H1 (cell line): Measurements from ENCODE around the gene CIRBP. TPM values are rescaled to one million over a fixed set of nuclear protein-coding genes. Genes with fewer than 3 reads are reported as not detected.

Source experiments
- CTCF ChIA-PET: fragments of 300-600 bp; sonication (Branson Sonifier 250); formaldehyde crosslinking; loops from one replicate; lab custom pipeline; 2021; ENCODE audit not compliant: partially characterized antibody; lab: Charles Lee
- POLR2A ChIA-PET: fragments of 300-600 bp; sonication (Branson Sonifier 250); formaldehyde crosslinking; loops from one replicate; lab custom pipeline; 2021; ENCODE audit warnings: inconsistent platforms; ENCODE audit not compliant: partially characterized antibody; lab: Charles Lee
- DNase-seq, 2 experiments: peaks; one replicate each; pipeline versions ENCODE4 v3.0.0 to v3.0.0-alpha.2; 2010 to 2022; ENCODE audit warnings: low spot score in 2 of 2, low read depth in 1 of 2, mixed read lengths in 1 of 2
- FAIRE-seq: peaks from 2 replicates; lab custom pipeline; 2011; peaks lifted over from hg19 to GRCh38; lab: Jason Lieb, UNC
- H2AFZ ChIP-seq: 2 replicates; pipeline ENCODE4 v1.8.1; 2012; ENCODE audit warnings: low read length, inconsistent platforms
- H2AK5ac ChIP-seq: 2 replicates; pipeline ENCODE4 v1.6.1; 2013; ENCODE audit warnings: low read depth, low read length
- H2BK120ac ChIP-seq: replicated peaks from 2 replicates; pipeline ENCODE3; 2013; ENCODE audit warnings: low read depth, low read length, inconsistent platforms
- H2BK12ac ChIP-seq: 2 replicates; pipeline ENCODE4 v1.6.1; 2013; ENCODE audit warnings: low read depth, low read length
- H2BK15ac ChIP-seq: 2 replicates; pipeline ENCODE4 v1.6.1; 2013; ENCODE audit warnings: low read length
- H2BK20ac ChIP-seq: 2 replicates; pipeline ENCODE4 v1.6.1; 2013; ENCODE audit warnings: low read length
- H2BK5ac ChIP-seq: 2 replicates; pipeline ENCODE4 v1.6.1; 2013; ENCODE audit warnings: low read depth, low read length
- H3K14ac ChIP-seq: 2 replicates; pipeline ENCODE4 v1.6.1; 2013; ENCODE audit warnings: inconsistent platforms; ENCODE audit not compliant: insufficient read length
- H3K18ac ChIP-seq: 2 replicates; pipeline ENCODE4 v1.6.1; 2013; ENCODE audit warnings: low read length; ENCODE audit errors: extremely low read depth
- H3K23ac ChIP-seq: 2 replicates; pipeline ENCODE4 v1.6.1; 2013; ENCODE audit warnings: inconsistent platforms; ENCODE audit not compliant: insufficient read length
- H3K23me2 ChIP-seq: 2 replicates; pipeline ENCODE4 v1.6.1; 2013; ENCODE audit warnings: low read depth, low read length
- H3K27ac ChIP-seq: 2 replicates; pipeline ENCODE4 v1.6.1; 2011; ENCODE audit warnings: low read depth, low read length, inconsistent platforms
- H3K27me3 ChIP-seq, 4 experiments: replicated peaks in 1 of 4; 1 replicate in 1 of 4; 2 replicates in 3 of 4; pipeline versions ENCODE4 v1.6.1 to v1.8.1; 2011 to 2013; ENCODE audit warnings: low read length in 3 of 4, mild to moderate bottlenecking in 3 of 4, inconsistent platforms in 2 of 4, mixed read lengths in 2 of 4, moderate library complexity in 1 of 4; ENCODE audit not compliant: control insufficient read depth in 3 of 4, insufficient read depth in 3 of 4; ENCODE audit errors: extremely low read depth in 1 of 4
- H3K36me3 ChIP-seq, 4 experiments: 2 replicates each; pipeline versions ENCODE4 v1.6.1 to v1.8.1; 2011 to 2013; ENCODE audit warnings: mild to moderate bottlenecking in 4 of 4, low read length in 3 of 4, moderate library complexity in 2 of 4, control low read depth in 1 of 4, inconsistent platforms in 1 of 4; ENCODE audit not compliant: insufficient read depth in 4 of 4, control insufficient read depth in 2 of 4
- H3K4ac ChIP-seq: replicated peaks from 2 replicates; pipeline ENCODE3; 2013; ENCODE audit warnings: low read length, low read depth, mixed read lengths, inconsistent platforms; ENCODE audit not compliant: insufficient read length
- H3K4me1 ChIP-seq, 4 experiments: replicated peaks in 1 of 4; 1 replicate in 1 of 4; 2 replicates in 3 of 4; pipeline versions ENCODE4 v1.6.1 to v1.8.1; 2011 to 2013; ENCODE audit warnings: low read length in 3 of 4, inconsistent platforms in 2 of 4, mixed read lengths in 1 of 4; ENCODE audit not compliant: insufficient read depth in 4 of 4, control insufficient read depth in 3 of 4
- H3K4me2 ChIP-seq, 2 experiments: 2 replicates each; pipeline versions ENCODE4 v1.6.1 to v1.8.1; 2011 to 2013; ENCODE audit warnings: low read depth in 2 of 2, low read length in 2 of 2, control low read depth in 1 of 2, inconsistent platforms in 1 of 2, mild to moderate bottlenecking in 1 of 2; ENCODE audit not compliant: insufficient read depth in 1 of 2
- H3K4me3 ChIP-seq, 4 experiments: fragments of 200-600, 300-600 bp in 1 of 4; sonication (generic), shearing (Covaris generic), sonication (Bioruptor Twin) in 1 of 4; 2 replicates each; pipeline versions ENCODE4 v1.5.1 to v1.8.1; 2011 to 2016; ENCODE audit warnings: low read length in 4 of 4, low read depth in 3 of 4, control low read depth in 2 of 4, inconsistent platforms in 2 of 4, mild to moderate bottlenecking in 2 of 4, mixed read lengths in 1 of 4, moderate library complexity in 1 of 4; ENCODE audit not compliant: insufficient read depth in 2 of 4; ENCODE audit errors: extremely low read depth in 1 of 4
- H3K56ac ChIP-seq: replicated peaks from 2 replicates; pipeline ENCODE3; 2013; ENCODE audit warnings: low read depth, mild to moderate bottlenecking, mixed read lengths, low read length, inconsistent platforms; ENCODE audit not compliant: insufficient read length
- H3K79me1 ChIP-seq: 2 replicates; pipeline ENCODE4 v1.6.1; 2013; ENCODE audit warnings: low read depth, low read length, control low read depth
- H3K79me2 ChIP-seq, 2 experiments: 2 replicates each; pipeline versions ENCODE4 v1.6.1 to v1.8.1; 2012 to 2013; ENCODE audit warnings: low read length in 2 of 2, mild to moderate bottlenecking in 2 of 2, inconsistent platforms in 1 of 2; ENCODE audit not compliant: insufficient read depth in 2 of 2, control insufficient read depth in 1 of 2
- H3K9ac ChIP-seq, 4 experiments: replicated peaks in 1 of 4; 1 replicate in 1 of 4; 2 replicates in 3 of 4; pipeline versions ENCODE4 v1.6.1 to v1.8.1; 2011 to 2013; ENCODE audit warnings: low read depth in 3 of 4, low read length in 3 of 4, control low read depth in 2 of 4, mild to moderate bottlenecking in 2 of 4, moderate library complexity in 2 of 4, inconsistent platforms in 1 of 4; ENCODE audit errors: extremely low read depth in 1 of 4
- H3K9me3 ChIP-seq, 2 experiments: 2 replicates each; pipeline versions ENCODE4 v1.6.1 to v1.8.1; 2012 to 2013; ENCODE audit warnings: mild to moderate bottlenecking in 2 of 2, moderate library complexity in 2 of 2, control low read depth in 1 of 2, inconsistent platforms in 1 of 2, low read depth in 1 of 2, low read length in 1 of 2, mixed read lengths in 1 of 2; ENCODE audit not compliant: insufficient read depth in 2 of 2
- H4K20me1 ChIP-seq, 2 experiments: replicated peaks in 1 of 2; 2 replicates each; pipeline versions ENCODE3 to v1.8.1; 2011 to 2013; ENCODE audit warnings: inconsistent platforms in 2 of 2, low read length in 2 of 2, mild to moderate bottlenecking in 1 of 2; ENCODE audit not compliant: insufficient read depth in 2 of 2, control insufficient read depth in 1 of 2
- H4K5ac ChIP-seq: 2 replicates; pipeline ENCODE4 v1.6.1; 2013; ENCODE audit warnings: low read length, low read depth, mixed read lengths, inconsistent platforms; ENCODE audit not compliant: insufficient read length
- H4K8ac ChIP-seq: 2 replicates; pipeline ENCODE4 v1.8.0; 2013; ENCODE audit warnings: mild to moderate bottlenecking, moderate library complexity, low read length, inconsistent platforms; ENCODE audit not compliant: insufficient read depth; ENCODE audit errors: extremely low read depth
- H4K91ac ChIP-seq: replicated peaks from 2 replicates; pipeline ENCODE3; 2013; ENCODE audit warnings: low read length, mixed read lengths, inconsistent platforms; ENCODE audit not compliant: insufficient read length
- ASH2L ChIP-seq: fragments of 200-600, 300-600 bp; sonication (generic); IDR thresholded peaks from one replicate; pipeline ENCODE4 v1.7.1; 2017; ENCODE audit warnings: low read length
- CHD2 ChIP-seq: IDR thresholded peaks from 2 replicates; pipeline ENCODE4 v1.6.1; 2012; ENCODE audit warnings: low read length, improper control_type of control experiment
- GTF2F1 ChIP-seq: IDR thresholded peaks from 2 replicates; pipeline ENCODE4 v1.6.1; 2012; ENCODE audit warnings: low read depth, low read length, improper control_type of control experiment, borderline replicate concordance
- HDAC2 ChIP-seq, 2 experiments: fragments of 300-600 bp in 1 of 2; sonication (generic) in 1 of 2; IDR thresholded peaks; 2 replicates each; pipeline ENCODE4 v1.6.1; 2011 to 2012; ENCODE audit warnings: low read depth in 2 of 2, low read length in 2 of 2, mild to moderate bottlenecking in 2 of 2, moderate library complexity in 2 of 2, borderline replicate concordance in 1 of 2, inconsistent platforms in 1 of 2
- KDM1A ChIP-seq: fragments of 200-600, 300-600 bp; sonication (generic); IDR thresholded peaks from 2 replicates; pipeline ENCODE4 v1.7.1; 2016; ENCODE audit warnings: mild to moderate bottlenecking, low read length, borderline replicate concordance
- POLR2AphosphoS5 ChIP-seq: IDR thresholded peaks from 2 replicates; pipeline ENCODE4 v1.6.1; 2011; ENCODE audit warnings: low read depth, low read length
- RBBP5 ChIP-seq: IDR thresholded peaks from 2 replicates; pipeline ENCODE4 v1.7.1; 2012; ENCODE audit warnings: low read depth, mild to moderate bottlenecking, inconsistent platforms, low read length, moderate library complexity, borderline replicate concordance
- RXRA ChIP-seq: IDR thresholded peaks from 2 replicates; pipeline ENCODE4 v1.6.1; 2011; ENCODE audit warnings: low read depth, mild to moderate bottlenecking, low read length, moderate library complexity; ENCODE audit not compliant: insufficient read depth
- SP1 ChIP-seq: IDR thresholded peaks from 2 replicates; pipeline ENCODE4 v1.6.1; 2011; ENCODE audit warnings: low read depth, low read length
- TAF7 ChIP-seq: optimal IDR thresholded peaks from 2 replicates; pipeline ENCODE3; 2011; ENCODE audit warnings: low read depth, mild to moderate bottlenecking, inconsistent platforms, low read length, moderate library complexity, borderline replicate concordance
- ZNF274 ChIP-seq: IDR thresholded peaks from 2 replicates; pipeline ENCODE4 v1.7.0; 2012; ENCODE audit warnings: low read length, borderline replicate concordance; ENCODE audit errors: extremely low read depth
- WGBS, 2 experiments: shearing (Covaris generic) in 1 of 2; methylation state at CpG; one replicate each; pipeline versions ENCODE4 v1.1.6 to v1.1.7; 2013 to 2015; ENCODE audit warnings: low lambda C conversion rate in 2 of 2, mixed read lengths in 2 of 2, inconsistent platforms in 1 of 2, low coverage in 1 of 2, missing lambda C conversion rate in 1 of 2; ENCODE audit not compliant: insufficient replicate concordance in 2 of 2, insufficient coverage in 1 of 2, insufficient read length in 1 of 2; ENCODE audit errors: extremely low coverage in 1 of 2, missing lambda C conversion rate in 1 of 2; 5-methylcytosine and 5-hydroxymethylcytosine counted together
- polyA plus RNA-seq, 7 experiments: library from polyadenylated mRNA; depleted of rRNA in 3 of 7; stranded (reverse) in 5 of 7; unstranded in 2 of 7; fragments of >200 nt in 5 of 7; fragments of 200-250 nt in 2 of 7; gene quantifications; 1 replicate in 5 of 7; 2 replicates in 1 of 7; 4 replicates in 1 of 7; pipeline versions ENCODE4 v1.2.1 to v1.2.3, GENCODE V29; 2011 to 2013; ENCODE audit warnings: missing spikeins in 2 of 7, mixed read lengths in 2 of 7
- total RNA-seq: library from RNA; stranded (reverse); fragmentation: NEBNext Ultra II Directional; extraction: Animal tissue kit (Norgen Biotek cat#: 25700); gene quantifications from 2 replicates; pipeline ENCODE4 v1.2.1, GENCODE V29; 2021

The CIRBP gene
- total and polyA plus RNA-seq, 2 of the 8 experiments (the other 6 are each of a cell fraction or from before 2014, with no cell fraction given), result 175 to 199 TPM

GRCh38 chr19:1274852-1275259 is 5.7 kb downstream of the CIRBP start:
- WGBS, 2 experiments, result 48% methylated on average over 31 of the region's 44 CpGs; no CpG with 5 or more reads in 1 of the 2 experiments
- POLR2A ChIA-PET, result interaction anchor here (0.6 to 11.4 kb wide), 36 partner anchors 9 to 277 kb away, joined by 3 to 331 read pairs (median 4); partner anchors contain the start of genes CIRBP and NDUFS7
- H4K5ac ChIP-seq, result peak overlapping the region; percentile 44
- H3K9ac ChIP-seq, result peak overlapping the region in 3 of 4 experiments; percentile 54 to 99 (median 69); a peak in 6 of 7 replicates
- H3K4me1 ChIP-seq, result peaks cover 4 to 23% (median 20%) of the 10 kb centered on the region in 4 experiments; a peak in 6 of 7 replicates
- peak overlapping the region; percentile 80 to 90 for H3K4me2 ChIP-seq
- H3K9me3 ChIP-seq, result no peaks in the 10 kb centered on the region
- H3K27ac ChIP-seq, result peak overlapping the region; percentile 75; the same call in 1 of the 2 replicates
- no peak overlapping the region for H2BK20ac ChIP-seq
- peak overlapping the region; percentile 60; the same call in 1 of the 2 replicates for H2BK5ac ChIP-seq
- H4K8ac ChIP-seq, result peak overlapping the region; percentile 88
- H2BK12ac ChIP-seq, result no peak overlapping the region
- FAIRE-seq, result no peak
- peaks cover 3 to 35% of the 10 kb centered on the region in 2 experiments for H3K79me2 ChIP-seq
- H3K56ac ChIP-seq, result peak overlapping the region; percentile 67
- H2BK15ac ChIP-seq, result no peak overlapping the region
- no peak overlapping the region for H3K18ac ChIP-seq
- peaks cover 22% of the 10 kb centered on the region for H3K79me1 ChIP-seq
- H3K27me3 ChIP-seq, result no peaks in the 10 kb centered on the region
- peak in 1 of 2 experiments; percentile 77 for DNase-seq
- H3K36me3 ChIP-seq, result peaks cover 33 to 47% (median 43%) of the 10 kb centered on the region in 4 experiments
- no peak overlapping the region for H2BK120ac ChIP-seq
- no peak overlapping the region for H4K91ac ChIP-seq
- H4K20me1 ChIP-seq, result peaks cover 5 to 26% of the 10 kb centered on the region in 2 experiments
- peak overlapping the region; percentile 51 for H3K4ac ChIP-seq
- no peak overlapping the region for H3K23ac ChIP-seq
- peak overlapping the region; percentile 77 to 82 (median 78) for H3K4me3 ChIP-seq
- no peak overlapping the region for H2AK5ac ChIP-seq
- no peak overlapping the region for H2AFZ ChIP-seq
- H3K23me2 ChIP-seq, result peaks cover 15% of the 10 kb centered on the region; the same call in 1 of the 2 replicates
- no peak overlapping the region for H3K14ac ChIP-seq
- CTCF ChIA-PET, result interaction anchor here (0.8 to 3.1 kb wide), 3 partner anchors 14 to 30 kb away, joined by 4 to 29 read pairs (median 9); no protein-coding TSS in a partner anchor
- TF ChIP-seq ZNF274, result no peak
- TF ChIP-seq ASH2L, result no peak
- TF ChIP-seq SP1, result no peak
- no peak for TF ChIP-seq RBBP5
- no peak for TF ChIP-seq GTF2F1
- no peak for TF ChIP-seq RXRA
- no peak for TF ChIP-seq KDM1A
- no peak for TF ChIP-seq HDAC2 (IDR thresholded peaks at IDR 0.05; ENCODE audit: borderline replicate concordance in 1 of 2, low read depth in 2 of 2, low read length in 2 of 2)
- peak; percentile 12 for TF ChIP-seq TAF7
- TF ChIP-seq POLR2AphosphoS5, result peak; percentile 67
- TF ChIP-seq CHD2, result peak; percentile 67; the same call in 1 of the 2 replicates
